Measurements from ENCODE around the gene LASP1. TPM values are rescaled to one million over a fixed set of nuclear protein-coding genes. Genes with fewer than 3 reads are reported as not detected.

The LASP1 gene
- total RNA-seq, 1 experiment from 2014 or later: 479 TPM

GRCh38 chr17:38879878-38880665, 10.2 kb downstream of the LASP1 start:
- no TSS peak for BruUV-seq (replicated peaks)
- Mint-ChIP-seq H3K27ac (ENCODE audit: unreplicated experiment) (peak overlapping the region; percentile 82), H3K36me3 (ENCODE audit: insufficient read depth, unreplicated experiment) (peaks cover 92% of the 10 kb centered on the region), H3K4me1 (ENCODE audit: low read depth, unreplicated experiment) (peaks cover 93% of the 10 kb centered on the region), H3K4me3 (ENCODE audit: low read depth, unreplicated experiment) (peak overlapping the region; percentile 63), H3K9me3 (ENCODE audit: low read depth, unreplicated experiment) (no peaks in the 10 kb centered on the region), H3K27me3 (ENCODE audit: unreplicated experiment) (no peaks in the 10 kb centered on the region)
- peak; percentile 93 for DNase-seq
- CTCF ChIA-PET: interaction anchor here (0.6 to 4.1 kb wide), 4 partner anchors 11 to 284 kb away, joined by 6 to 38 read pairs (median 8); partner anchors contain the start of gene LASP1
- intact Hi-C loops (cut with micrococcal nuclease; ENCODE audit: unreplicated experiment): no loop called here
- no peak for TF ChIP-seq CTCF (IDR thresholded peaks at IDR 0.05; ENCODE audit: unreplicated experiment)

- no TSS peak for BruUV-seq (replicated peaks)
- peak; percentile 80 for DNase-seq
- no peaks in the 10 kb centered on the region for H3K27me3 Mint-ChIP-seq (ENCODE audit: unreplicated experiment)
- H3K9me3 Mint-ChIP-seq (ENCODE audit: low read depth, unreplicated experiment): no peaks in the 10 kb centered on the region
- TF ChIP-seq CTCF (IDR thresholded peaks at IDR 0.05; ENCODE audit: unreplicated experiment): no peak
- peak overlapping the region; percentile 58 for H3K27ac Mint-ChIP-seq (ENCODE audit: unreplicated experiment)
- peaks cover 95% of the 10 kb centered on the region for H3K36me3 Mint-ChIP-seq (ENCODE audit: insufficient read depth, unreplicated experiment)
- H3K4me3 Mint-ChIP-seq (ENCODE audit: low read depth, unreplicated experiment): peak overlapping the region; percentile 63
- CTCF ChIA-PET: interaction anchor here (0.6 to 4.1 kb wide), 5 partner anchors 9 to 272 kb away, joined by 3 to 38 read pairs (median 4); partner anchors contain the start of gene LASP1
- intact Hi-C loops (cut with micrococcal nuclease; ENCODE audit: unreplicated experiment): no loop called here
- H3K4me1 Mint-ChIP-seq (ENCODE audit: low read depth, unreplicated experiment): peaks cover 93% of the 10 kb centered on the region
Observed at GRCh38 chr17:38881600-38882191, 11.8 kb downstream of the LASP1 start.

GRCh38 chr17:38882870-38883269, 13.0 kb downstream of the LASP1 start:
- Mint-ChIP-seq H3K4me1 (ENCODE audit: low read depth, unreplicated experiment) (peaks cover 93% of the 10 kb centered on the region), H3K9me3 (ENCODE audit: low read depth, unreplicated experiment) (no peaks in the 10 kb centered on the region), H3K36me3 (ENCODE audit: insufficient read depth, unreplicated experiment) (peaks cover 99% of the 10 kb centered on the region), H3K4me3 (ENCODE audit: low read depth, unreplicated experiment) (peak overlapping the region; percentile 10), H3K27me3 (ENCODE audit: unreplicated experiment) (no peaks in the 10 kb centered on the region), H3K27ac (ENCODE audit: unreplicated experiment) (peak overlapping the region; percentile 57)
- CTCF ChIA-PET: interaction anchor here (4.1 kb wide), 1 partner anchor 13 kb away, joined by 38 read pairs; the partner anchor contains the start of gene LASP1
- no peak for DNase-seq
- BruUV-seq (replicated peaks): no TSS peak
- TF ChIP-seq CTCF (IDR thresholded peaks at IDR 0.05; ENCODE audit: unreplicated experiment): no peak
- intact Hi-C loops (cut with micrococcal nuclease; ENCODE audit: unreplicated experiment): no loop called here

- TF ChIP-seq CTCF (IDR thresholded peaks at IDR 0.05; ENCODE audit: unreplicated experiment): peak; percentile 26
- Mint-ChIP-seq H3K27me3 (ENCODE audit: unreplicated experiment) (no peaks in the 10 kb centered on the region), H3K27ac (ENCODE audit: unreplicated experiment) (peak overlapping the region; percentile 57), H3K4me3 (ENCODE audit: low read depth, unreplicated experiment) (peak overlapping the region; percentile 11), H3K36me3 (ENCODE audit: insufficient read depth, unreplicated experiment) (peaks cover 98% of the 10 kb centered on the region), H3K9me3 (ENCODE audit: low read depth, unreplicated experiment) (no peaks in the 10 kb centered on the region), H3K4me1 (ENCODE audit: low read depth, unreplicated experiment) (peaks cover 83% of the 10 kb centered on the region)
- intact Hi-C loops (cut with micrococcal nuclease; ENCODE audit: unreplicated experiment): no loop called here
- no peak for DNase-seq
- CTCF ChIA-PET: interaction anchor here (0.7 to 1.1 kb wide), 2 partner anchors 13 to 16 kb away, joined by 4 read pairs; no protein-coding TSS in a partner anchor
- no TSS peak for BruUV-seq (replicated peaks)
Observed at GRCh38 chr17:38883592-38884526, 14.0 kb downstream of the LASP1 start.

Measured in Calu3 (cell line).